GM21367 (cell line): ENCODE results near the gene OR8K5.
"Not testable (repeated sequence)": the region's sequence is repeated elsewhere in the genome, so short reads cannot be mapped to it uniquely, and the experiment has no call there.

Experiments
- ATAC-seq: cut with Tn5 transposase; IDR thresholded peaks from one replicate; pipeline ENCODE4 v1.9.1; 2021; ENCODE audit not compliant: unreplicated experiment

Gene OR8K5, protein sequence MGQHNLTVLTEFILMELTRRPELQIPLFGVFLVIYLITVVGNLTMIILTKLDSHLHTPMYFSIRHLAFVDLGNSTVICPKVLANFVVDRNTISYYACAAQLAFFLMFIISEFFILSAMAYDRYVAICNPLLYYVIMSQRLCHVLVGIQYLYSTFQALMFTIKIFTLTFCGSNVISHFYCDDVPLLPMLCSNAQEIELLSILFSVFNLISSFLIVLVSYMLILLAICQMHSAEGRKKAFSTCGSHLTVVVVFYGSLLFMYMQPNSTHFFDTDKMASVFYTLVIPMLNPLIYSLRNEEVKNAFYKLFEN

DNA sequence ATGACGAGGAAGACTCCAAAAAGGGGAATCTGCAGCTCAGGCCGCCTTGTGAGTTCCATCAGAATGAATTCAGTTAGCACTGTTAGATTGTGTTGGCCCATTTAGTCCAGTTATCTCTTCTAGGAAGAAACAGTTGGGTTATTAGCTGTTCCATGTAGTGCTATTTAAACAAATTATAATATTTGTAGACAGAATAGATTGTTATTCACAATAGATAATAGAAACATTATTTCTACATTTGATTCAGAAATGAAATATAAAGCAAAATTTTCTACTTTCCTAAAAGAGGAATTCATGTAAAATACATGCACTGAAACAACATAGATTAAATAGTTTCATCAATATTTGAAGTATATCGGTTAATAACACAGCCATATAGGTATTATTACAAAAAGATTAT is at the start of gene OR8K5:
TSS of gene OR8K5 (minus strand) at position 101 of the 400 bp plus-strand sequence. CDS start at position 101, 0 bp downstream.
- no peak for ATAC-seq

DNA sequence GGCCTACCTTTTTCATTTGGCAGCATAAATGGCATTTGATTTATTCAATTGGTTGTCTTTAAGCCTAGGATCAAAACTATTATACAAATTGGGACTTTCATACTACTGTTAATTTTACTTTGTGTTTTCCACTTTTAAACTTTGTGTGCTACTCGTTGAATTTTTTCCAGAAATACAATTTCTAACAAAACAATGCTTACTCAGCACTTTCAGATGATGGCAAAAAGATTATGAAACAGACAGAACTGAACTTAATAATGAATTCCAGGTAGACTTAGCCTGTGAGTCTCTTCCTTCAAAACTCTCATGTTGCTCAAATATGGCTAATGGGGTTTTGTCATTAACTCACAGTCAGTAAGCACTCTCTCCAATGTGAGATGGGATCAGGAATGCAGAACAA is 47.7 kb upstream of the OR8K5 start:
- no peak for ATAC-seq

DNA sequence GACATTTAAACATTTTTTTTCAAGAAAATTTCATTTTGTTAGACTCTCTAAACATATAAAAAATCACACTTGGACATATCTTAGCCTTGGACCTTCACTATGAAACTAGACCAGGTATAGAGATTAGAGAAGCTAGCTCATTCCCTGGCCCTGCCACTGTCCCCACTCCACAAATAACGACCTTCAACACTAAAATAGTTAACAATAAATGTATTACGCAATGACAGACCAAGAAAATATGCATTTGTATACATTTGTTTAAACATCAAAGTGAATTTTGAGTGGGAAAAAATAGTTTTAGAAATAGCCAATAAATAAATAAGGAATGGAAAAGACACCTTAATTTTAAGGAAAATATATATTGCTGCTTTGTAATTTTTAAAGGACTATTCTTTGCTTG is 37.2 kb upstream of the OR8K5 start:
- ATAC-seq = no peak

DNA sequence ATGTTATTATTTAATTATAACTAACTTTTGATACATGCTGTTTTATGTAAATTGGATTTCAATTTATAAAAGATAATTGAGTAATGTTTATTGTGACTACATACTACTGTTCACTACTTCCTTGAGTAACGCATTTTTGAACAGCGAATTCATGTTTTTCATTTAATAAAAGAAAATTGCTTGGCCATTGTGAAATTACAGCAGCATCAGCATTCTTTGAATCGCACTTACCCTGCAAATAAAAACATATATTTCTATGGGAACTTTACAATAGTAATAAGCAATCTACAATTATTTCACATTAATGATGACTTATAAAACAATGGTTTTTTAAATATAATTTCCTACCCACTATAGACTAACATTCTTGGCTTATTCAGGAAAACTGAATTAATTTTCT is 36.6 kb upstream of the OR8K5 start:
- ATAC-seq = no peak

DNA sequence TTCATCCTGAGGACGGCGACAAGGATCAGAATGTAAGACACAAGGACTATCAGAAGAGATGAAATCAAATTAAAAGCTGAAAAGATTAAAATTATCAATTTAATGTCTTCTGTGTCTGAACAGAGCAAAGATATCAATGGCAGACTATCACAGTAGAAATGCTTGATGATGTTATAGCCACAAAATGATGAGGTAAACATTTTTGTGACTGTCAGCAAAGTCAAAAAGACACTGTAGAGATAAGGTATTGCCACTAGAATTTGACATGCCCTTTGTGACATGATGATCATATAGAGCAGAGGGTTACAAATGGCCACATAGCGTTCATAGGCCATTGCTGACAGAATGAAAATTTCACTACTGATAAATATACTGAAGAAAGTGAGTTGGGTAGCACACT is 28.5 kb upstream of the OR8K5 start:
- ATAC-seq = no peak

DNA sequence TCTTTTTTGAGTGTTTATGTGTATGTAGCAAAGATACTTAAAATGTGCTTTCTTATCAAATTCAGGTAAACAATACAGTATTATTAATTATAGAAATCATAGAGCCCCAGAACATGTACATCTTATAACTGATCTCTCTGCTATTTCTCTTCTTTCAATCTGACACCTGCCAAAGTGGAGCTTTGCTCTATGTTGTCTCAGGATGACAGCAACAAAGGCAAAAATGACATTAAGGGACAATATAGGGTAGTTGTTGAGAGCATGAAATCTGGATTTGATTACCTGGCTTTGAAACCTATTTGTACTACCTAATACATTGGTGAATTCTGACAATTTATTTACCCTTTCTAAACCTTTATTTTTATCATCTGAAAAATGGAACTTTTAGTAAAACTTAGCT is 23.3 kb upstream of the OR8K5 start:
- ATAC-seq = no peak

DNA sequence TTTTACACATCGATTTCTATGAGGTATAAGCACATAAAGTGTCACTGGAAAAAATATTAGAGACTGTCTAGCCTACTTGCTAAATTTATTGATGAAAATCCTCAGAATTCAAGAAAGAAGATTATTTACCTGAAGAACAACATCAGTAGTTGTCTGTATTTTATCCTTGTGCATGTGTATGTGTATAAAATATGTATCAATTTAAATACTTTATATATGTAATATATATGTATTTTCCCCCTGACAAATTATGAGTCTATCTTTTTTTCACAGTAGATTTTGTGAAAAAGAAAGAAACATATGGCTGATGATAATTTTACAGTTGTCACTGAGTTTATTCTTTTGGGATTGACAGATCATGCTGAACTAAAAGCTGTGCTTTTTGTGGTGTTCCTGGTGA is 16.2 kb upstream of the OR8K5 start, which contains the start of gene OR5J2:
TSS of gene OR5J2 (plus strand) at position 301 of the 400 bp plus-strand sequence. CDS start at position 301, 0 bp downstream.
- ATAC-seq = no peak

DNA sequence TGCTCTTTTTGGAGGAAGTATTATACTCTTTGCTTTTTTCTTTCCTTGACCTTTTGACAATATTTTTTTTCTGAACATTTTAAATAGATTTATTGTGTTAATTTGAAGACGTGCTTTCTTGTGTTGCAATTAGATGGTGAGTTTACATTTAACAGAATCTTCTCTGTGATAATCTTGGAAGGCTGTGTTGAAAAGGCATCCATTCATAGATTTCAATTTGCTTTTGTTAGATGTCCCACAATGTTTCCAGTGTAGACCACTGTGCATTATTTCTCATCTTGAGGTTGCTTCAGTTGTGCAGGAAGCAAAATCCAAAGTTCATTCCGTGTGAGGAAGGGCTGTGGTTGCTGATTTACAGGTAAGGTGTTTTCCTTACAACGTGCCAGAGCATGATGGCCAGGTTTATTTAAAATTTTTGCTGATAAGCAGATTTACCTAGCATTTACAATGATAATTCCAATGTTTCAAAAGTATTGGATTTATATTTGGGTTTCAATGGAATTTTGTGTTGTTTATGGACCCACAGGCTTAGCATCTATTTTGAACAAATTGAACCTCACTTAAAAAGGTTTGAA is 12.2 kb upstream of the OR8K5 start:
- no peak for ATAC-seq

DNA sequence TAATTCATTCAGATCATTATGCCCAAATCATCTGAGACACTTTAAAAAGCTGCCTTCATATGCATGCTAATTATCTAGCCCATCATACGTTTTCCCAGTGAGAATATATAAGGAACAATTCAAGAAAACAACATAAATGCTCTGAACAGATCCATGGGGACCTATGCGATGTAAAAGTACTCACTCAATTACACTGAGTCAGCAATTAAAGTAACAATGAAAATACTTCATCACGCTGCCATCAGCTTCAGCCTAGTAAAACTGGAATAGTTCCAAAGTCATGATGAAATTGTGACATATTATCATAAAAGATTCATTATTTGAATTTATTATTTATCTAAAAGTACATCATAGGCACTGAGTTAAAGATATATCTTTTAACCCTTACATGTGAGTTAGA is 3.7 kb upstream of the OR8K5 start:
- no peak for ATAC-seq

DNA sequence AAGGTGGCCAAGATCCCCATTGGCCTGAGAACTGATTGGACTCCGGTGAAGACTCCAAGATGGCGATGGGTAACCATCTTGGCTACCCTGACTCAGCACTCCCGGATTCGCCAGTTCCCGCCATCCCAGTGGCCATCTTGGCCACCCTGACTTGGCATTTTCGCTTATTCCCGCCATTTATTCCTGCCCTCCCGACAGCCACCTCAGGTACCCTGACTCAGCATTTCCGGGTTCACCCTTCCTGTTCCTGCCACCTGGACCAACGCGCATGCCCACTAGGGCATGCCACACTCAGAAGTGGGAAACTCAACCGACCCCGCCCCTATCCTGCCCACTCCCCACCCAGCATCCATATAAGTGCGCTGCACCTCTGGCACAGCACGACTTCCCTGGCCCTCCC is 7.8 kb downstream of the OR8K5 start:
- ATAC-seq = no peak

DNA sequence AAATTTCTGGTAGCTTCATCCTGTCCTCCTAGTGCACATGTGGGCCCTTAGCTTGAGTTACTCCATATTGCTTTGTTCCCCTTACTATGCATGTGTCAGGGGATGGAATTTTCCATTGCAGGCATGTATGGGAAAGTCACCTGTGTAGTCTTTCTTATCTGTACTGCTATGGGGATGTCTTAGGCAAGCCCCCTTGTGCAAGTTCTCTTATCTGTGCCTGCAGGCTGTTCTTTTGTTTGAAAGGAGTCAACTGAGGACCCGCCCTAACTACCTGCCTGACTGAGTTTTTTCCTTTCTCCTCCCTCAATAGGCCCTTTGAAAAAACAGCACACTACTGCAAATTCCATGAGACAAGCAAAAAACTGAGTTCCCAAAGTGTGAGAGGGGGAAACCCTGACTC is 8.7 kb downstream of the OR8K5 start:
- no peak for ATAC-seq

DNA sequence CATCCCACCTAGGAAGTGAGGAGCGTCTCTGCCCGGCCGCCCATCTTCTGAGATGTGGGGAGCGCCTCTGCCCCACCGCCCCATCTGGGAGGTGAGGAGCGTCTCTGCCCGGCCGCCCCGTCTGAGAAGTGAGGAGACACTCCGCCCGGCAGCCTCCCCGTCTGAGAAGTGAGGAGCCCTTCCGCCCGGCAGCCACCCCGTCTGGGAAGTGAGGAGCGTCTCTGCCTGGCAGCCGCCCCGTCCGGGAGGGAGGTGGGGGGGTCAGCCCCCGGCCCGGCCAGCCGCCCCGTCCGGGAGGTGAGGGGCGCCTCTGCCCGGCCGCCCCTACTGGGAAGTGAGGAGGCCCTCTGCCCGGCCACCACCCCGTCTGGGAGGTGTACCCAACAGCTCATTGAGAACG is 16.4 kb downstream of the OR8K5 start:
- not testable (repeated sequence) for ATAC-seq

DNA sequence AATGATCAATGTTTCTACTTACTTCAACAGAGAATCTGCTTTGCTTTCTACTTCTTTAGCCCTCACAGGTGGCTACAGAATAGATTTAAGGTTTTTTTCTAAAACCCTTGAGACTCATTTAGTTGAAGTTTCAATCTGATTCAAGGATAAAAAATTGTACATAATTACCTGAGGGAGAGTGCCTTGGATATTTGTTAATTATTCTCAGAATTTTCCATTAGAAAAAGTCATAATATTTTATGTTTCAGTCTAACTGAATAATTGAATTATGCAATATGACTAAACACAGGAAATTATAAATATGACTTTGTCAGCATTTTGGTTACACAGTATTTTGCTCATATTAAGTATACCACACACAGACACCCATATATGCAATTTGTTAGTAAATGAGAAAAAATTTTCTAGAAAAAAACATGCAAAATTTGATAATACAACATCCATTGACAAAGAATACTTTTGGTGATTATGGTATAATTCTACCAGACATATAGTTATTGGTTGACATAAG is 19.9 kb downstream of the OR8K5 start, which contains the start of gene OR8J3:
TSS of gene OR8J3 (minus strand) at position 51 of the 511 bp plus-strand sequence. CDS start 2,483 bp downstream, outside the sequence.
- ATAC-seq = no peak

DNA sequence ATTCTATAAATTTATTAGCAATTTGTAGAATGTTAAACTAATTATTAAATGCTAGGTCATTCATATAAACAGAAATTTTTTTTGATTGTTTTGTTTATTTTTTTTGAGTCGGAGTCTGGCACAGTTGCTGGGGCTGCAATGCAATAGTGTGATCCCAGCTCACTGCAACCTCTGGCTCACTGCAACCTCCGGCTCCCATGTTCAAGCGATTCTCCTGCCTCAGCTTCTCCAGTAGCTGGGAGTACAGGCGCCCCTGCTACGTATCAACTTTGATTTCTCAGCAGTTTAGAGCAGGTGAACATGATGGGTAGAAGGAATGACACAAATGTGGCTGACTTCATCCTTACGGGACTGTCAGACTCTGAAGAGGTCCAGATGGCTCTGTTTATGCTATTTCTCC is 38.0 kb downstream of the OR8K5 start, which contains the start of gene OR8H3:
TSS of gene OR8H3 (plus strand) at position 301 of the 400 bp plus-strand sequence. CDS start at position 301, 0 bp downstream.
- ATAC-seq = no peak
